ENCODE data around the gene VWC2L. TPM values are rescaled to one million over a fixed set of nuclear protein-coding genes. Genes with fewer than 3 reads are reported as not detected.

Gene VWC2L
- total RNA-seq (2022) (not detected in 2 replicates), Bru-seq, nascent RNA (percentile 14 among the genes with signal in this experiment), BruChase-seq, experiment 1, labeled RNA remaining after a 6-hour chase (percentile 16 among the genes with signal in this experiment), BruChase-seq, experiment 2, labeled RNA remaining after a 2-hour chase (percentile 15 among the genes with signal in this experiment)
- long read RNA-seq, result 0 reads

- BruUV-seq (replicated peaks), result no TSS peak
- H3K36me3 Mint-ChIP-seq (ENCODE audit: insufficient read depth, unreplicated experiment), result no peaks in the 10 kb centered on the region
- H3K27me3 Mint-ChIP-seq (ENCODE audit: insufficient read depth, unreplicated experiment), result no peaks in the 10 kb centered on the region
- intact Hi-C loops (cut with micrococcal nuclease), result loop anchor here (1.0 to 10.0 kb wide), 3 partner anchors 605 to 1514 kb away; no protein-coding TSS in a partner anchor
- no peak within 1 kb of the TSS for H3K4me3 Mint-ChIP-seq (ENCODE audit: unreplicated experiment)
- no peak for TF ChIP-seq CTCF (IDR thresholded peaks at IDR 0.05; ENCODE audit: unreplicated experiment)
- ChIA-PET CTCF (interaction anchor here (0.6 to 1.1 kb wide), 4 partner anchors 31 to 607 kb away, joined by 3 to 5 read pairs (median 3); no protein-coding TSS in a partner anchor), POLR2A (no interaction called here)
- no peaks in the 10 kb centered on the region for H3K9me3 Mint-ChIP-seq (ENCODE audit: unreplicated experiment)
- peak; percentile 83 for DNase-seq (ENCODE audit: unreplicated experiment)
- H3K4me1 Mint-ChIP-seq (ENCODE audit: insufficient read depth, unreplicated experiment), result peaks cover 5% of the 10 kb centered on the region
- no peak within 1 kb of the TSS for H3K27ac Mint-ChIP-seq (ENCODE audit: low read depth, unreplicated experiment)
Measured at GRCh38 chr2:214410918-214411554, at the start of gene VWC2L. VWC2L (plus strand) TSS chr2:214411054; CDS start chr2:214414194, 3,140 bp downstream.

- no peak overlapping the region for H3K27ac Mint-ChIP-seq (ENCODE audit: low read depth, unreplicated experiment)
- peaks cover 13% of the 10 kb centered on the region for H3K9me3 Mint-ChIP-seq (ENCODE audit: unreplicated experiment)
- intact Hi-C loops (cut with micrococcal nuclease), result no loop called here
- no peak overlapping the region for H3K4me3 Mint-ChIP-seq (ENCODE audit: unreplicated experiment)
- POLR2A ChIA-PET, result no interaction called here
- no peaks in the 10 kb centered on the region for H3K36me3 Mint-ChIP-seq (ENCODE audit: insufficient read depth, unreplicated experiment)
- no peak for TF ChIP-seq CTCF (IDR thresholded peaks at IDR 0.05; ENCODE audit: unreplicated experiment)
- H3K27me3 Mint-ChIP-seq (ENCODE audit: insufficient read depth, unreplicated experiment), result no peaks in the 10 kb centered on the region
- no peak for DNase-seq (ENCODE audit: unreplicated experiment)
- CTCF ChIA-PET, result interaction anchor here (0.6 kb wide), 1 partner anchor 1555 kb away, joined by 3 read pairs; no protein-coding TSS in a partner anchor
- H3K4me1 Mint-ChIP-seq (ENCODE audit: insufficient read depth, unreplicated experiment), result no peaks in the 10 kb centered on the region
- no TSS peak for BruUV-seq (replicated peaks)
Measured at GRCh38 chr2:214361116-214361515, 49.7 kb upstream of the VWC2L start.

GRCh38 chr2:214365549-214365948 lies 45.3 kb upstream of the VWC2L start:
- intact Hi-C loops (cut with micrococcal nuclease), result no loop called here
- ChIA-PET CTCF (no interaction called here), POLR2A (no interaction called here)
- DNase-seq (ENCODE audit: unreplicated experiment), result no peak
- no TSS peak for BruUV-seq (replicated peaks)
- Mint-ChIP-seq H3K27me3 (ENCODE audit: insufficient read depth, unreplicated experiment) (no peaks in the 10 kb centered on the region), H3K36me3 (ENCODE audit: insufficient read depth, unreplicated experiment) (no peaks in the 10 kb centered on the region), H3K9me3 (ENCODE audit: unreplicated experiment) (no peaks in the 10 kb centered on the region), H3K4me3 (ENCODE audit: unreplicated experiment) (no peak overlapping the region), H3K4me1 (ENCODE audit: insufficient read depth, unreplicated experiment) (no peaks in the 10 kb centered on the region), H3K27ac (ENCODE audit: low read depth, unreplicated experiment) (no peak overlapping the region)
- no peak for TF ChIP-seq CTCF (IDR thresholded peaks at IDR 0.05; ENCODE audit: unreplicated experiment)

GRCh38 chr2:214367171-214367570 lies 43.7 kb upstream of the VWC2L start:
- intact Hi-C loops (cut with micrococcal nuclease), result no loop called here
- Mint-ChIP-seq H3K9me3 (ENCODE audit: unreplicated experiment) (no peaks in the 10 kb centered on the region), H3K27me3 (ENCODE audit: insufficient read depth, unreplicated experiment) (no peaks in the 10 kb centered on the region), H3K4me3 (ENCODE audit: unreplicated experiment) (no peak overlapping the region), H3K27ac (ENCODE audit: low read depth, unreplicated experiment) (no peak overlapping the region), H3K4me1 (ENCODE audit: insufficient read depth, unreplicated experiment) (no peaks in the 10 kb centered on the region), H3K36me3 (ENCODE audit: insufficient read depth, unreplicated experiment) (no peaks in the 10 kb centered on the region)
- POLR2A ChIA-PET, result no interaction called here
- CTCF ChIA-PET, result no interaction called here
- TF ChIP-seq CTCF (IDR thresholded peaks at IDR 0.05; ENCODE audit: unreplicated experiment), result no peak
- no peak for DNase-seq (ENCODE audit: unreplicated experiment)
- BruUV-seq (replicated peaks), result no TSS peak
